B cell (primary cell): ENCODE measurements around the gene SDF2. TPM values are rescaled to one million over a fixed set of nuclear protein-coding genes. Genes with fewer than 3 reads are reported as not detected.

Experiments used
- ATAC-seq: fragments of 200-7000 bp; cut with Tn5 transposase; one replicate; pipeline ENCODE4 v1.10.0; 2021; ENCODE audit warnings: low read depth, mild to moderate bottlenecking, moderate number of reproducible peaks, moderate library complexity
- CTCF ChIA-PET: fragments of 350-600 bp; sonication (Branson Sonifier 250); formaldehyde crosslinking; loops from one replicate; lab custom pipeline; 2021; ENCODE audit warnings: antibody characterized with exemption, inconsistent platforms; lab: Charles Lee
- POLR2A ChIA-PET: fragments of 350-600 bp; sonication (Branson Sonifier 250); formaldehyde crosslinking; loops from one replicate; lab custom pipeline; 2021; ENCODE audit warnings: antibody characterized with exemption; lab: Charles Lee
- DNase-seq: peaks from one replicate; pipeline ENCODE4 v3.0.0; 2013
- H2AFZ ChIP-seq: 2 replicates; pipeline ENCODE4 v1.6.1; 2012; ENCODE audit warnings: mild to moderate bottlenecking, low read depth, low read length; ENCODE audit not compliant: insufficient read depth, poor library complexity, severe bottlenecking
- H3K27ac ChIP-seq, 2 donors: 1 replicate in 1 of 2; 2 replicates in 1 of 2; pipeline ENCODE4 v1.5.1; 2012 to 2013; ENCODE audit warnings: low read length in 2 of 2, mild to moderate bottlenecking in 2 of 2, moderate library complexity in 1 of 2
- H3K27me3 ChIP-seq, 4 experiments: fragments of 200-600 bp in 1 of 4; sonication (generic) in 1 of 4; replicated peaks in 1 of 4; 1 replicate in 2 of 4; 2 replicates in 2 of 4; pipeline versions ENCODE4 v1.6.1 to v1.7.0; 2013 to 2016; ENCODE audit warnings: low read length in 3 of 4, mild to moderate bottlenecking in 2 of 4, mixed read lengths in 1 of 4, moderate library complexity in 1 of 4; ENCODE audit not compliant: insufficient read depth in 4 of 4, control insufficient read depth in 3 of 4; ENCODE audit errors: control extremely low read depth in 1 of 4
- H3K36me3 ChIP-seq, 2 experiments: replicated peaks in 1 of 2; 1 replicate in 1 of 2; 2 replicates in 1 of 2; pipeline versions ENCODE4 v1.6.1 to v1.7.1; 2013; ENCODE audit warnings: low read length in 1 of 2; ENCODE audit not compliant: insufficient read depth in 2 of 2, control insufficient read depth in 1 of 2; ENCODE audit errors: control extremely low read depth in 1 of 2, extremely low read depth in 1 of 2
- H3K4me1 ChIP-seq, 2 donors: fragments of 200-600 bp in 1 of 2; sonication (generic) in 1 of 2; 1 replicate in 1 of 2; 2 replicates in 1 of 2; pipeline versions ENCODE4 v1.5.1 to v1.6.1; 2013 to 2017; ENCODE audit warnings: low read length in 2 of 2; ENCODE audit not compliant: control insufficient read depth in 2 of 2, insufficient read depth in 2 of 2
- H3K4me2 ChIP-seq: replicated peaks from 2 replicates; pipeline ENCODE3; 2012; ENCODE audit warnings: mild to moderate bottlenecking, low read depth, low read length; ENCODE audit not compliant: poor library complexity, severe bottlenecking
- H3K4me3 ChIP-seq, 5 experiments: fragments of 200-600 bp in 1 of 5; sonication (generic) in 1 of 5; 1 replicate in 3 of 5; 2 replicates in 2 of 5; pipeline versions ENCODE4 v1.5.1 to v1.7.0; 2011 to 2016; ENCODE audit warnings: low read length in 4 of 5, mild to moderate bottlenecking in 4 of 5, low read depth in 2 of 5, control low read depth in 1 of 5, moderate library complexity in 1 of 5; ENCODE audit not compliant: insufficient read depth in 1 of 5; ENCODE audit errors: control extremely low read depth in 1 of 5, extremely low read depth in 1 of 5
- H3K79me2 ChIP-seq: fragments of 200-600 bp; sonication (generic); one replicate; pipeline ENCODE4 v1.6.0; 2016; ENCODE audit warnings: low read length; ENCODE audit not compliant: control insufficient read depth, insufficient read depth
- H3K9ac ChIP-seq: fragments of 200-600 bp; sonication (generic); 2 replicates; pipeline ENCODE4 v1.6.1; 2017; ENCODE audit warnings: mild to moderate bottlenecking, low read length, moderate library complexity
- H3K9me3 ChIP-seq, 3 donors: one replicate each; pipeline versions ENCODE4 v1.6.1 to v1.7.1; 2013; ENCODE audit warnings: low read length in 2 of 3; ENCODE audit not compliant: control insufficient read depth in 2 of 3, insufficient read depth in 1 of 3; ENCODE audit errors: control extremely low read depth in 1 of 3
- H4K20me1 ChIP-seq: 2 replicates; pipeline ENCODE4 v1.6.0; 2012; ENCODE audit warnings: mild to moderate bottlenecking, low read length; ENCODE audit not compliant: insufficient read depth, control insufficient read depth, poor library complexity, severe bottlenecking
- H3K27ac Mint-ChIP-seq: one replicate; pipeline ENCODE4 v1.8.0; 2021; ENCODE audit warnings: mixed read lengths
- H3K27me3 Mint-ChIP-seq: one replicate; pipeline ENCODE4 v1.8.0; 2021; ENCODE audit warnings: mixed read lengths
- H3K4me1 Mint-ChIP-seq: one replicate; pipeline ENCODE4 v1.8.0; 2021; ENCODE audit warnings: mixed read lengths
- H3K4me3 Mint-ChIP-seq: one replicate; pipeline ENCODE4 v1.8.0; 2021; ENCODE audit warnings: mixed read lengths
- H3K9me3 Mint-ChIP-seq: one replicate; pipeline ENCODE4 v1.8.0; 2022; ENCODE audit warnings: mixed read lengths; ENCODE audit not compliant: insufficient read depth
- EZH2 ChIP-seq: IDR thresholded peaks from 2 replicates; pipeline ENCODE4 v1.6.1; 2012; ENCODE audit warnings: borderline replicate concordance, low read depth, mild to moderate bottlenecking, moderate library complexity, low read length; ENCODE audit not compliant: insufficient read depth, poor library complexity, severe bottlenecking
- WGBS: methylation state at CpG from one replicate; pipeline ENCODE4 v1.1.5; 2013; ENCODE audit warnings: missing lambda C conversion rate; ENCODE audit not compliant: insufficient coverage; 5-methylcytosine and 5-hydroxymethylcytosine counted together
- intact Hi-C: fragments of 100-400 bp; cut with micrococcal nuclease; formaldehyde crosslinking; loops from one replicate; pipeline ENCODE4 v1.10.0; 2022
- polyA plus RNA-seq: library from polyadenylated mRNA; depleted of rRNA; stranded (reverse); fragments of >200 nt; gene quantifications from 2 replicates; pipeline ENCODE4 v1.2.3, GENCODE V29; 2012
- total RNA-seq, 2 donors: library from RNA; stranded (reverse); fragments of 120-200 nt in 1 of 2; gene quantifications; 1 replicate in 1 of 2; 2 replicates in 1 of 2; pipeline versions ENCODE4 v1.2.3 to v1.2.4, GENCODE V29; 2013 to 2022
- TF ChIP-seq, protein P1 (sequence below): fragments of 200-600 bp; IDR thresholded peaks from one replicate; pipeline ENCODE4 v1.8.0; 2022; ENCODE audit warnings: antibody characterized with exemption, mild to moderate bottlenecking

The SDF2 gene
- total and polyA plus RNA-seq, 2 donors (not counting 1 experiment from before 2014, with no cell fraction given), result 32.6 to 40.4 TPM

DNA sequence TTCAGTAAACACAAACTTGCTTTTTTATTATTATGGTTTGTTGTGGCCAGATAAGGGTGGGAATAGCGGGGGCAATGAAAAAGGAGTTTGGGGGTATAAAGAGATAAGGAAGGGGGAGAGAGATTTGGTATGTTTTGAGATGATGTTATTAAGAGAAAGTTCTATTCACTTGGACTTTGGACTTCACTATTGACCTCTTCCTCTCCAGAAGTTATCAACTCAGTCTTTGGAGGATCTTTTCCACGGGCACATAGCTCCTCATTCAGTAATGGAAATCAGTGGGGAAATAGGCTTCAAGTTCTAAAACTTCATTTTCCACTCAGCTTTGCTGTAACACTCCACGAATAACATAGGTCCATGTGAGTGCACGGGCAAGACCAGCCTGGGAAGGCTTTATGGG lies 26.8 kb upstream of the SDF2 start:
- H3K27me3 Mint-ChIP-seq, result no peaks in the 10 kb centered on the region
- intact Hi-C loops, result no loop called here

GRCh38 chr17:28686296-28686695 lies 24.6 kb upstream of the SDF2 start:
- CTCF ChIA-PET, result no interaction called here
- 96% methylated on average over 3 of the region's 4 CpGs for WGBS
- no peaks in the 10 kb centered on the region for H3K27me3 Mint-ChIP-seq

More for the DNA sequence above, 26.8 kb upstream of the SDF2 start:
- H3K4me1 Mint-ChIP-seq, result no peaks in the 10 kb centered on the region
- Histone ChIP-seq H3K4me3 (no peak overlapping the region), H3K4me1 (no peaks in the 10 kb centered on the region), H3K9me3 (no peaks in the 10 kb centered on the region), H3K9ac (no peak overlapping the region), H3K27ac (no peak overlapping the region), H3K79me2 (no peaks in the 10 kb centered on the region), H3K4me2 (no peak overlapping the region), H4K20me1 (peaks cover 7% of the 10 kb centered on the region), H3K27me3 (no peaks in the 10 kb centered on the region), H2AFZ (no peak overlapping the region), H3K36me3 (peaks cover 21 to 77% of the 10 kb centered on the region in 2 experiments)
- CTCF ChIA-PET, result interaction anchor here (1.7 kb wide), 1 partner anchor 45 kb away, joined by 4 read pairs; no protein-coding TSS in a partner anchor
- DNase-seq (no peak), ATAC-seq (no peak)
- no CpG with 5 or more reads among the region's 4 CpGs for WGBS
- POLR2A ChIA-PET, result no interaction called here
- no peak for TF ChIP-seq EZH2
- TF ChIP-seq, protein P1, sequence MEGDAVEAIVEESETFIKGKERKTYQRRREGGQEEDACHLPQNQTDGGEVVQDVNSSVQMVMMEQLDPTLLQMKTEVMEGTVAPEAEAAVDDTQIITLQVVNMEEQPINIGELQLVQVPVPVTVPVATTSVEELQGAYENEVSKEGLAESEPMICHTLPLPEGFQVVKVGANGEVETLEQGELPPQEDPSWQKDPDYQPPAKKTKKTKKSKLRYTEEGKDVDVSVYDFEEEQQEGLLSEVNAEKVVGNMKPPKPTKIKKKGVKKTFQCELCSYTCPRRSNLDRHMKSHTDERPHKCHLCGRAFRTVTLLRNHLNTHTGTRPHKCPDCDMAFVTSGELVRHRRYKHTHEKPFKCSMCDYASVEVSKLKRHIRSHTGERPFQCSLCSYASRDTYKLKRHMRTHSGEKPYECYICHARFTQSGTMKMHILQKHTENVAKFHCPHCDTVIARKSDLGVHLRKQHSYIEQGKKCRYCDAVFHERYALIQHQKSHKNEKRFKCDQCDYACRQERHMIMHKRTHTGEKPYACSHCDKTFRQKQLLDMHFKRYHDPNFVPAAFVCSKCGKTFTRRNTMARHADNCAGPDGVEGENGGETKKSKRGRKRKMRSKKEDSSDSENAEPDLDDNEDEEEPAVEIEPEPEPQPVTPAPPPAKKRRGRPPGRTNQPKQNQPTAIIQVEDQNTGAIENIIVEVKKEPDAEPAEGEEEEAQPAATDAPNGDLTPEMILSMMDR, result no peak
- H3K9me3 Mint-ChIP-seq, result no peaks in the 10 kb centered on the region
- H3K4me3 Mint-ChIP-seq, result no peak overlapping the region
- no peak overlapping the region for H3K27ac Mint-ChIP-seq

More at GRCh38 chr17:28686296-28686695, 24.6 kb upstream of the SDF2 start:
- intact Hi-C loops, result no loop called here
- no peak overlapping the region for H3K27ac ChIP-seq
- H3K4me1 ChIP-seq, result no peaks in the 10 kb centered on the region
- H3K9me3 ChIP-seq, result no peaks in the 10 kb centered on the region
- POLR2A ChIA-PET, result no interaction called here
- H2AFZ ChIP-seq, result no peak overlapping the region
- Mint-ChIP-seq H3K4me1 (no peaks in the 10 kb centered on the region), H3K4me3 (no peak overlapping the region), H3K27ac (no peak overlapping the region), H3K9me3 (no peaks in the 10 kb centered on the region)
- peaks cover 21 to 96% of the 10 kb centered on the region in 2 experiments for H3K36me3 ChIP-seq
- TF ChIP-seq, protein P1, result no peak
- TF ChIP-seq EZH2, result no peak
- no peaks in the 10 kb centered on the region for H3K79me2 ChIP-seq
- DNase-seq (no peak), ATAC-seq (no peak)
- H3K9ac ChIP-seq, result no peak overlapping the region
- H3K27me3 ChIP-seq, result no peaks in the 10 kb centered on the region
- no peak overlapping the region for H3K4me2 ChIP-seq
- H3K4me3 ChIP-seq, result no peak overlapping the region
- H4K20me1 ChIP-seq, result peaks cover 7% of the 10 kb centered on the region
